Astrocyte of the cerebellum (primary cell): ENCODE data around the gene GMEB2.

ENCODE experiments used
- DNase-seq: peaks from one replicate; pipeline ENCODE4 v3.0.0-alpha.2; 2011; ENCODE audit warnings: low read depth
- H3K4me3 ChIP-seq: 2 replicates; pipeline ENCODE4 v1.5.1; 2011; ENCODE audit warnings: mild to moderate bottlenecking, low read depth, low read length, moderate library complexity
- in situ Hi-C: cut with HindIII; loops from 2 replicates; pipeline ENCODE4 v1.10.0; 2017; ENCODE audit warnings: low sequenced_read_pairs
- TF ChIP-seq, protein P1 (sequence below): IDR thresholded peaks from 2 replicates; pipeline ENCODE4 v1.5.1; 2012; ENCODE audit warnings: low read length, low read depth, moderate library complexity, mild to moderate bottlenecking; ENCODE audit errors: missing control alignments

The GMEB2 gene

DNA sequence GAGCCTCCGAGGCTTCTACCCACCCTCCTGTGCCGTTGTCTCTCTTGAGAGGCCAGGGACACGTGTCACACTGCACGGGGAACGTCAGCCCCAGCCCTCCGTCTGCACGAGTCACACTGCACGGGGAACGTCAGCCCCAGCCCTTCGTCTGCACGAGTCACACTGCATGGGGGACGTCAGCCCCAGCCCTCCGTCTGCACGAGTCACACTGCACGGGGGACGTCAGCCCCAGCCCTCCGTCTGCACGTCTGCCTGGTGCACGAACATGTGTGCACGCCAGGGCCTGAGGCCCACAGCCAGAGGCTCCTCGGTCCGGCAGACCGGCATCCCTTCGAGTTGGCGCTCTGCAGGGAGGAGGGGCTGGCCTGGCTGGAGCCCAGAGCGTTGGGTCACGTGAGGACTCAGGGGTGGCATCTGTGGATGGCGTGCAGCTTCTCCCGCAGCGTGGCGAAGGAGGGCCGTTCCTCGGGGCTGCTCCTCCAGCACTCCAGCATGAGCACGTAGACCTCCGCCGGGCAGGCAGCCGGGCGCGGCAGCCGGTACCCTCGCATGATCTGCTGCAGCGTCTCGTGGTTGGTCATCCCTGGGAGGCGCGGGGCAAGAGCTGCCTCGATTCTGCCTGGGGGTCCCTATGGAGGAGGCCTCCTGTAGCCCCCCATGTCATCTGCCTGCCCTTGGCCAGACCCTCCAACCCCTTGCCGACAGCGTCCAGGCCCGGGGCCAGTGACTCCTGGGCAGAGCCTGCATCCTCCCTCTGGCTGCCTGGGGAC lies 86.3 kb downstream of the GMEB2 start:
- in situ Hi-C loops, result no loop called here

DNA sequence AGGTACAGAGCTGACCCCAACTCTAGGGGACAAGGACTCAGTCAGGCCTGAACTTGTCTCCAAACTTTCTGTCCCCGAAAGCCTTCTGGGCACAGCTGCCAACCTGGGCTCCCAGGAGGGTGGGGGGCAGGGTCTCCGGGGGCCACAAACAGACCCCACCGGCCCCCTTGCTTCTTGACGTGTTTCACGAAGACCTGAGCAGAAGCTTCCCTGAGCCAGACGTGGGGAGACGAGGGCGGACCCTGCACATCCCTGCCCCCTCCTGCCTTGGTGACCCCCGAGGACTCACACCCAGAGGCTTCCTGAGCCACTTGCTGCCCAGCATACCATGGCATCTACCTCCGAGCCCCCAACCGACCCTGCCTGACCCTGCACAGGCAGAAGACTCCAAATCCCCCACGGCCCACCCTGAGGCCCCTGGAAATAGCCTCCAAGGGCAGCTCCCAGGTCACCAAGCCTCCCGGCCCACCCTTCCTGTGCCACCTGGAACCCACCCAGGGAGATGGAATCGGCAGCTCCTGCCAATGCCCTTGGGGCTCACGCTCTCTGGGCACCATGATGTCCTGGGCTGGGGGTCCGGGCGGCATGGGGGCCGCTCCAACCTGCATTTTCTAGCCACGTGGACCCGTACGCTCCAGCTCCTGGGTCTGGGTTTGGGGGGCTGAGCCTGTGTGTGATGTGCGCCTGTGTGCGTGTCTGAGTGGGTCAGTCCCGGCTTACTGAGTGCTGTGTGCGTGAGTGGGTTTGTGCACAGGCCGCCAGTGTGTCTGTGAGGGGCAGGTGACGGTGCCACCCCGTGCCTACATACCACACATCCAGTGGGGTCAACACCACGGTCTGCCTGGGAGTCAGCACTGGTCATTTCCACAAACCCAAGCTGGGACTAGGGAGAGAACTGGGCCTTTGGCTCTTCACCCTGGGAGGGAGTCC lies 87.2 kb downstream of the GMEB2 start:
- no peak overlapping the region for H3K4me3 ChIP-seq
- in situ Hi-C loops, result loop anchor here (10.0 kb wide), 1 partner anchor 125 kb away; no protein-coding TSS in a partner anchor
- TF ChIP-seq, protein P1, sequence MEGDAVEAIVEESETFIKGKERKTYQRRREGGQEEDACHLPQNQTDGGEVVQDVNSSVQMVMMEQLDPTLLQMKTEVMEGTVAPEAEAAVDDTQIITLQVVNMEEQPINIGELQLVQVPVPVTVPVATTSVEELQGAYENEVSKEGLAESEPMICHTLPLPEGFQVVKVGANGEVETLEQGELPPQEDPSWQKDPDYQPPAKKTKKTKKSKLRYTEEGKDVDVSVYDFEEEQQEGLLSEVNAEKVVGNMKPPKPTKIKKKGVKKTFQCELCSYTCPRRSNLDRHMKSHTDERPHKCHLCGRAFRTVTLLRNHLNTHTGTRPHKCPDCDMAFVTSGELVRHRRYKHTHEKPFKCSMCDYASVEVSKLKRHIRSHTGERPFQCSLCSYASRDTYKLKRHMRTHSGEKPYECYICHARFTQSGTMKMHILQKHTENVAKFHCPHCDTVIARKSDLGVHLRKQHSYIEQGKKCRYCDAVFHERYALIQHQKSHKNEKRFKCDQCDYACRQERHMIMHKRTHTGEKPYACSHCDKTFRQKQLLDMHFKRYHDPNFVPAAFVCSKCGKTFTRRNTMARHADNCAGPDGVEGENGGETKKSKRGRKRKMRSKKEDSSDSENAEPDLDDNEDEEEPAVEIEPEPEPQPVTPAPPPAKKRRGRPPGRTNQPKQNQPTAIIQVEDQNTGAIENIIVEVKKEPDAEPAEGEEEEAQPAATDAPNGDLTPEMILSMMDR, result no peak
- DNase-seq, result no peak

More for the DNA sequence above, 86.3 kb downstream of the GMEB2 start:
- H3K4me3 ChIP-seq, result no peak overlapping the region
- DNase-seq, result no peak
- TF ChIP-seq, protein P1, result no peak

DNA sequence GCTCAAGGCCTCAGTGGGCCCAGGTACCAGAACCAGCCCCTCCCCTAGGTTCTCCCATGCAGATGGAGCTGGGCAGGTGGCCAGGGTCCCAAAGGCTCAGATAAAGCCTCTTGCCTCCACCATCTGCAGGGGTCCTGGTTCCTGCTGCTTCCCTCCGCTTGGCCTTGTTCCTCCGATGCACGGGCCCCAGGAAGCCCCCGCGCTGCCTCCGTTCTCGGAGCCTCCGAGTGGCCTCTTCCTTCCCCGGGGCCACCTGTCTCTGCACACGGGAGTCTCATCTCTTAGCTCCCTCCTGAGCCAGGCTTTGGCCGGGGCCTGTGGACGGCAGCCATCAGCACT lies 87.8 kb downstream of the GMEB2 start:
- DNase-seq, result no peak
- TF ChIP-seq, protein P1, result no peak
- no peak overlapping the region for H3K4me3 ChIP-seq
- in situ Hi-C loops, result loop anchor here (10.0 kb wide), 1 partner anchor 126 kb away; no protein-coding TSS in a partner anchor

DNA sequence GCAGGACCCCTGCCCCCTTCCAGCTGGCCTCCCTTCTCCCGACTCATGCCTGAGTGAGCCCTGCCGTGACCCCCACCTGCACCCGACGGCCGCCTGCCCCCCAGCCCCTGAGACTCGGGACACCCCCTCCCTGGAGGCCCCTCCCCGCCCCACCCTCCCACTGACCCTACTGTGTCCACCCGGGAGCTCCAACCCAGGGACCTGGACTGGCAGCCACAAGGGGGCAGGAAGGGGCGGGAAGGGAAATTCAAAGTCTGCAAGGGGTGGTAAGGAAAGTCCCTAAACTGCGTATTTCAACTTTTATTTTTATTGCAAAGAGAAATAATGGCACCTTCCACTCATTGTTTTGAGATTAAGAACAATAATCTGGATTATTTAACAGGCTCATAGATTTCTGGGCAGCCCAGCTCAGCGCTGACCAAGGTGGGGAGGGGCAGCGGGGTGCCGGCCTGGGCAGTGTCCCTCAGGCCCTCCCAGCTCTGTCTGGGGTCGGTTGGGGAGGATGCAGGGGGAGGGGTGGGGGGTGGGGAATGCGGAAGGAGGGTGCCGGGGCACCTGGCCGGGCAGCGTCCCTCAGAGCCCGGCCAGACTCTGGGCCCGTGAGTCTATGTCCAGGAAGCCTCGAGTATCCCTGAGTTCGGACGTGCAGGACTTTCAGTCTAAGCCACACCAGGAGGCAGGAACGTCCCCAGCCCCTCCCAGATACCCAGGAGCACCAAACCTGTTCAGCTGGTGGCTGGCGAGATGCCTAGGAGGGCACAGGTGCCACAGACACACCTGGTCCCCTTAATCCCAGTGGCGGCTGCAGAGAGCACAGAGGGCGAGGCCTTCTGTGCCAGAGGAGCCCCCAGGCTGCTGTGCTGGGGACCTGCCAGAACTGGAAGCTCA lies 88.5 kb downstream of the GMEB2 start:
- DNase-seq, result no peak
- H3K4me3 ChIP-seq, result peak overlapping the region; percentile 12

More for the DNA sequence above, 88.5 kb downstream of the GMEB2 start:
- TF ChIP-seq, protein P1, result no peak
- in situ Hi-C loops, result loop anchor here (10.0 kb wide), 1 partner anchor 126 kb away; no protein-coding TSS in a partner anchor
